BLaER1 (cell line): ENCODE measurements around the gene PPIL1.

ENCODE experiments used
- H3K27ac ChIP-seq: shearing (Covaris generic); formaldehyde crosslinking; 2 replicates; pipeline ENCODE4 v1.8.1; 2022
- H3K27me3 ChIP-seq: shearing (Covaris generic); formaldehyde crosslinking; 2 replicates; pipeline ENCODE4 v1.8.1; 2022
- H3K36me3 ChIP-seq: shearing (Covaris generic); formaldehyde crosslinking; 2 replicates; pipeline ENCODE4 v1.8.1; 2022
- H3K4me1 ChIP-seq: shearing (Covaris generic); formaldehyde crosslinking; 2 replicates; pipeline ENCODE4 v1.8.1; 2022
- H3K4me2 ChIP-seq: shearing (Covaris generic); formaldehyde crosslinking; 2 replicates; pipeline ENCODE4 v1.8.1; 2022
- H3K4me3 ChIP-seq: shearing (Covaris generic); formaldehyde crosslinking; 2 replicates; pipeline ENCODE4 v1.8.1; 2022
- H3K9ac ChIP-seq: shearing (Covaris generic); formaldehyde crosslinking; 2 replicates; pipeline ENCODE4 v1.8.1; 2022
- H3K9me3 ChIP-seq: shearing (Covaris generic); formaldehyde crosslinking; 2 replicates; pipeline ENCODE4 v1.8.1; 2022
- H4K20me1 ChIP-seq: shearing (Covaris generic); formaldehyde crosslinking; 2 replicates; pipeline ENCODE4 v1.8.1; 2022
- Cebpa-rat ChIP-seq: shearing (Covaris generic); IDR thresholded peaks from 2 replicates; pipeline ENCODE4 v1.8.1; 2022

The PPIL1 gene

DNA sequence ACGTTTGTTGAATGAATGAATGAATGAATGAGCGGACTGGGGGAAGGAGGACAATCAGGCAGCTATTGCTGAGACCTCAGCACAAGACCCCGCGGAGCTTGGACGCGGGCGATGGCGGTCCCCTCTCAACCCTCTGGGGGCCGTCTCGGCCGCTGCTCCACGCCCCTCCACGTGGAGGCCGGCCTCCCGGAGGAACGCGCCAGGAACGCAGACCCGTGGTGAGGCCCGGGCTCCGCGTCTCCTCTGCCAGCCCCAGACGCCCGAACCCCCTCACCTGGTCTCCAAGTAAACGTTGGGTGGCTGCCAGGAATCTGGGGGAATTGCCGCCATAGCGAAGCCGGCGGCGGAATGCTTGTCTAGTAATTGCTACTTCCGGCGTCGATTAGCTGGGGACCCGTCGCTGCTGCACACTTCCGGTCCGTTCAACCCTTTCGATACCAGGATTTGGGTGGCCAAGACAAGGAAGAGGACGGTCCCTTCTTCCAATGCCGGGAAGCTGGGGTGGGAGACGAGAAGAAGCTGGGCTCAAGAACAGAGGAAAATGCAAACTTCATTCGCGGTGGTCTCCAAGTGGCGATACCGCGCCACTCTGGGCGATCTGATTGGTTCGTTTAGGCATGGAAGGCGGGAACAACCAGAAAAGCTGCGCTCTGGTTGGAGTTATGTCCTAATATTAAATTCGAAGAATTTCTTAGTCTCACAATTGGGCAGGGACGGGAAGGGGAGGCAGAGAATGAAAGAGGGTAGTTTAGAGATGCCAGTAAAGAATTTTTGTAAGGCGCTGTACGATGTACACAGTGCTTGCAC lies at the start of gene PPIL1:
TSS of gene PPIL1 (minus strand) at position 361 of the 807 bp plus-strand sequence. CDS start at position 330, 31 bp downstream.
- Histone ChIP-seq H3K36me3 (peaks cover 25% of the 10 kb centered on the region), H3K27ac (peak within 1 kb of the TSS; percentile 95), H3K27me3 (no peaks in the 10 kb centered on the region), H3K4me3 (peak within 1 kb of the TSS; percentile 88), H3K9me3 (no peaks in the 10 kb centered on the region), H4K20me1 (no peaks in the 10 kb centered on the region), H3K4me2 (peak within 1 kb of the TSS; percentile 84), H3K9ac (peak within 1 kb of the TSS; percentile 92), H3K4me1 (peaks cover 36% of the 10 kb centered on the region)
- no peak for TF ChIP-seq Cebpa-rat

- Histone ChIP-seq H3K9ac (no peak overlapping the region), H3K27me3 (no peaks in the 10 kb centered on the region), H3K4me2 (peak overlapping the region; percentile 25), H3K4me1 (peaks cover 60% of the 10 kb centered on the region), H3K9me3 (no peaks in the 10 kb centered on the region), H3K27ac (no peak overlapping the region), H3K4me3 (no peak overlapping the region), H4K20me1 (no peaks in the 10 kb centered on the region), H3K36me3 (peaks cover 30% of the 10 kb centered on the region)
- no peak for TF ChIP-seq Cebpa-rat
Observed at GRCh38 chr6:36924131-36924530, 49.5 kb upstream of the PPIL1 start.

- Histone ChIP-seq H3K4me2 (no peak overlapping the region), H3K4me1 (peaks cover 45% of the 10 kb centered on the region), H3K36me3 (peaks cover 56% of the 10 kb centered on the region)
Observed at GRCh38 chr6:36920546-36920945, 45.9 kb upstream of the PPIL1 start.

GRCh38 chr6:36920049-36920448 lies 45.4 kb upstream of the PPIL1 start:
- H3K4me3 ChIP-seq = no peak overlapping the region
- H3K4me2 ChIP-seq = no peak overlapping the region
- H4K20me1 ChIP-seq = 0 out of 2 replicates have a peak, but pooled peaks cover 10% of the 10 kb centered on the region
- no peaks in the 10 kb centered on the region for H3K9me3 ChIP-seq
- TF ChIP-seq Cebpa-rat = no peak
- H3K27ac ChIP-seq = no peak overlapping the region
- peaks cover 45% of the 10 kb centered on the region for H3K4me1 ChIP-seq
- no peaks in the 10 kb centered on the region for H3K27me3 ChIP-seq
- peaks cover 60% of the 10 kb centered on the region for H3K36me3 ChIP-seq
- no peak overlapping the region for H3K9ac ChIP-seq

More at GRCh38 chr6:36920546-36920945, 45.9 kb upstream of the PPIL1 start:
- Histone ChIP-seq H3K27me3 (no peaks in the 10 kb centered on the region), H3K4me3 (no peak overlapping the region), H3K9ac (no peak overlapping the region), H4K20me1 (0 out of 2 replicates have a peak, but pooled peaks cover 5% of the 10 kb centered on the region), H3K9me3 (no peaks in the 10 kb centered on the region), H3K27ac (no peak overlapping the region)
- no peak for TF ChIP-seq Cebpa-rat

- Histone ChIP-seq H3K4me2 (no peak overlapping the region), H3K27me3 (no peaks in the 10 kb centered on the region), H3K9me3 (no peaks in the 10 kb centered on the region), H3K9ac (no peak overlapping the region), H3K27ac (no peak overlapping the region), H4K20me1 (peaks cover 31% of the 10 kb centered on the region), H3K36me3 (peaks cover 64% of the 10 kb centered on the region), H3K4me1 (peaks cover 52% of the 10 kb centered on the region), H3K4me3 (no peak overlapping the region)
- TF ChIP-seq Cebpa-rat = no peak
Observed at GRCh38 chr6:36917541-36918193, 43.1 kb upstream of the PPIL1 start.

- H3K4me3 ChIP-seq = no peak overlapping the region
- H3K4me1 ChIP-seq = peaks cover 57% of the 10 kb centered on the region
- no peak for TF ChIP-seq Cebpa-rat
- no peak overlapping the region for H3K27ac ChIP-seq
- no peaks in the 10 kb centered on the region for H3K9me3 ChIP-seq
- H4K20me1 ChIP-seq = peaks cover 44% of the 10 kb centered on the region
- H3K27me3 ChIP-seq = no peaks in the 10 kb centered on the region
- H3K4me2 ChIP-seq = peak overlapping the region; percentile 81
- no peak overlapping the region for H3K9ac ChIP-seq
- H3K36me3 ChIP-seq = peaks cover 60% of the 10 kb centered on the region
Observed at GRCh38 chr6:36916126-36916525, 41.5 kb upstream of the PPIL1 start.

DNA sequence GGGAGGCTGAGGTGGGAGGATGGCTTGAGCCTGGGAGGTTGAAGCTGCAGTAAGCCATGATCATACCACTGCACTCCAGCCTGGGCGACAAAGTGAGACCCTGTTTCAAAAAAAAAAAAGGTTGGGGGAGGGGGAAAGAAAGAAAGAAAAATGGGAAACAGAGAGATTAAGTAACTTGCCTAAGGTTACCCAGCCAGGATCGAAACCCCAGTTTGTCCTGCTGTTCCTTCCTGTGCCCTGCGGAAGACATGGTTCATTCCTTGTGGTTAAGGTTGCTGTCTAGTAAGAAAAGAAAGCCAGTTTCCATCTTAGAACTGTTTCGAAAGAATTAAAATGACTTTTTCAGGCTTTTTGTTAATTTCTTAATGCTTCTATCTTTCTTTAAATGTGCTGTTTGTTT lies 41.0 kb upstream of the PPIL1 start:
- H3K4me2 ChIP-seq = peak overlapping the region; percentile 81
- peaks cover 57% of the 10 kb centered on the region for H3K4me1 ChIP-seq

GRCh38 chr6:36914227-36914794 lies 39.7 kb upstream of the PPIL1 start:
- Histone ChIP-seq H3K4me2 (peak overlapping the region; percentile 81), H3K4me1 (peaks cover 57% of the 10 kb centered on the region), H3K9ac (no peak overlapping the region), H4K20me1 (peaks cover 44% of the 10 kb centered on the region), H3K27me3 (no peaks in the 10 kb centered on the region), H3K4me3 (no peak overlapping the region), H3K27ac (no peak overlapping the region), H3K9me3 (no peaks in the 10 kb centered on the region), H3K36me3 (peaks cover 51% of the 10 kb centered on the region)
- TF ChIP-seq Cebpa-rat = no peak

More for the DNA sequence above, 41.0 kb upstream of the PPIL1 start:
- H3K27me3 ChIP-seq = no peaks in the 10 kb centered on the region
- no peak overlapping the region for H3K27ac ChIP-seq
- peaks cover 60% of the 10 kb centered on the region for H3K36me3 ChIP-seq
- peaks cover 44% of the 10 kb centered on the region for H4K20me1 ChIP-seq
- no peaks in the 10 kb centered on the region for H3K9me3 ChIP-seq
- no peak overlapping the region for H3K4me3 ChIP-seq
- no peak overlapping the region for H3K9ac ChIP-seq
- TF ChIP-seq Cebpa-rat = no peak

DNA sequence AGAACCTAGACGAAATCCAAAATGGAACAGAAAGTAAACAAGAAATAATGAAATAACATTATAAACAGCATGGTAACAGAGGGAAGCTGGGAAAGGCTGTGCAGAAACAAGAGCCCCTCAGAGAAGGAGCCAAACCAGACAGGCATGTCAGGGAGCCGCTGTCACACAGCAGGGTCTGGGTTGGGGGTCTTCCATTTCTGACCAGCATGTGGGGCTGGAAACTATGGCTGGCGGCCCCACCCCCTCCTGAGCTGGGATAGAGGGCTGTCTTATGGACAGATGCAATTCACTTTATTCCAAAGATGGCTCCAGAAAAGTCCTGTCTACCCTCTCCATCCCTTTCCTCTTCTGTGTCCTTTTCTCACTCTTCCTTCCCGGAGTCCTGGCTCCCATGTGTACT lies 38.5 kb upstream of the PPIL1 start:
- TF ChIP-seq Cebpa-rat = no peak
- H3K27ac ChIP-seq = no peak overlapping the region
- H3K36me3 ChIP-seq = peaks cover 45% of the 10 kb centered on the region
- H4K20me1 ChIP-seq = peaks cover 44% of the 10 kb centered on the region
- H3K4me2 ChIP-seq = peak overlapping the region; percentile 81
- H3K27me3 ChIP-seq = no peaks in the 10 kb centered on the region
- H3K4me3 ChIP-seq = no peak overlapping the region
- H3K9me3 ChIP-seq = no peaks in the 10 kb centered on the region
- peaks cover 57% of the 10 kb centered on the region for H3K4me1 ChIP-seq
- H3K9ac ChIP-seq = no peak overlapping the region

DNA sequence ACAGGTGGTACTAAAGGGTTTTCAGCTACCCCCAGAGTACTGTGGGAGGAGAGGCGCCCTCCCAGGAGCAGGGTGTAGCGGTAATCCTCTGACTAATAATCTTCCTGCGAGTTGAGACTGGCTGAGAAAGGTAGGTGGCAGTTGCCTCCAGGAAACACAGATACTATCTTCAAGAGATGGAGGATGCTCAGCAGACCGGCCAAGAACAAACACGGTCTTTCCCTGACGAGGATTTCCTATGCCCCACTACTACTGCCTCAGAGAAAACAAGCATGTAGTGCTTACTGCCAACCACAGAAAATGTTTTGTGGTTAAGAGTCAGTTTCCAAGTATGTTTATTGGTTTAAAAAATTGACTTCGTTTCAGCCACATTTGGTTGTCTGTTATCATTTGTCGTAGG lies 38.0 kb upstream of the PPIL1 start:
- peak overlapping the region; percentile 29 for H3K27ac ChIP-seq
- H3K27me3 ChIP-seq = no peaks in the 10 kb centered on the region
- H3K4me3 ChIP-seq = peak overlapping the region; percentile 5; the same call in 1 of the 2 replicates
- H3K9ac ChIP-seq = no peak overlapping the region
- H3K4me2 ChIP-seq = peak overlapping the region; percentile 81
- H3K4me1 ChIP-seq = peaks cover 57% of the 10 kb centered on the region
- peaks cover 48% of the 10 kb centered on the region for H4K20me1 ChIP-seq
- no peak for TF ChIP-seq Cebpa-rat
- H3K36me3 ChIP-seq = peaks cover 45% of the 10 kb centered on the region
- no peaks in the 10 kb centered on the region for H3K9me3 ChIP-seq
